Measurements from ENCODE around the gene TMEM141.

Gene TMEM141

GRCh38 chr9:136790640-136791515 lies at the start of gene TMEM141:
Gene TMEM141 (plus strand): TSS chr9:136791344. CDS start chr9:136791371, 27 bp downstream.
- DNase-seq: peak; percentile 99

- no peak for DNase-seq
These were observed 49.1 kb upstream of the TMEM141 start for GRCh38 chr9:136741883-136742571.

DNA sequence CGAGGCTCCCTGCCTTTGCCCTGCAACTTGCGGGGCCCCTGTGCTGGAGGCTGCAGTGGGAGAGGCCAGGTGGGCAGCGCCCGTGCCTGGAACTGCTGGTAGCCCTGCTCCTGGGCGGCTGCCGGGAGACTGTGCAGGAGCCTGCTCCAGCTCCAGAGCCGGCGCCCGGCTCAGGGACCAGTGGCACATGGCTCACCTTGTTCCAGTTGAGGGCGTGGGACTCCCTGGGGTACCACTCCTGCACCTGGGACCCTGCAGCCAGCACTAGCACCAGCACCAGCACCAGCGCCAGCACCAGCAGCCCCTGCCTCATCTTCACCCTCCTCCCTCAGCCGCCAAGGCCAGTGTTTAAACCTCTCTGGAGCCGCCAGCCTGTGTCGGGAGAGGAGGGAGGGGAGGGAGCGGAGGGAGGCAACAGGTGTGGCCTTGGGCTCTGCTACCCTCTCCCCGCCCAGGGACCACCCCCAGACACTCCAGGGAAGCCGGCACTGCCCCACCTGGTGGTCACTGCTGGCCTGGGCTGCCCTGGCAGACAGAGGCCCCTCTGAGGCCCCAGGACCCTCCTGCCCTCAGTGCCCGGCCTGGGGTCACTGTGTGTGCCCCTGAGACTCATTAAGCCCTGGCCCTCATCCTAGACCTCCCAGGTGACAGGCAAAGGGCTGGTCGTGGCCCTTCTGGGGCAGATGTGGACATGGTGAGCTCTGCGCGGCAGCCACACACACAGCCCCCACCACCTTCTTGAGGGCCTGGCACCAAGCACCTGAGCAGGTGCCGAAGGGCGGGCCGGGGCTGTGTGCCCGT lies 48.4 kb upstream of the TMEM141 start, which contains the start of gene LCN10:
LCN10 (minus strand) TSS at position 350 of the 801 bp plus-strand sequence; CDS start at position 313, 37 bp downstream.
- no peak for DNase-seq

GRCh38 chr9:136743639-136744211 lies 47.4 kb upstream of the TMEM141 start:
- DNase-seq: no peak

DNA sequence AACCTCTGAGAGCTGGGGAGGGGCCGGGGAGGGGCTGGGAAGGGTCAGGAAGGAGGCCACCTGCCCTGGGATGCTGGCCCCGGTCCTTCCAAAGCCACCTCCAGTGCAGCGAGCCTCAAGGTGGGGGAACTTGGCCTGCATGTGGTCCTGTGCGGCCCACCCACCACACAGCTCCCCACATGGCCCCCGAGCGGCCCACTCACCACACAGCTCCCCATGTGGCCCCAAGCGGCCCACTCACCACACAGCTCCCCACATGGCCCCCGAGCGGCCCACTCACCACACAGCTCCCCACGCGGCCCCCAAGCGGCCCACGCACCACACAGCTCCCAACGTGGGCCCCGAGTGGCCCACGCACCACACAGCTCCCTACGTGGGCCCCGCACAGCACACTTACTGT lies 46.4 kb upstream of the TMEM141 start:
- no peak for DNase-seq

DNA sequence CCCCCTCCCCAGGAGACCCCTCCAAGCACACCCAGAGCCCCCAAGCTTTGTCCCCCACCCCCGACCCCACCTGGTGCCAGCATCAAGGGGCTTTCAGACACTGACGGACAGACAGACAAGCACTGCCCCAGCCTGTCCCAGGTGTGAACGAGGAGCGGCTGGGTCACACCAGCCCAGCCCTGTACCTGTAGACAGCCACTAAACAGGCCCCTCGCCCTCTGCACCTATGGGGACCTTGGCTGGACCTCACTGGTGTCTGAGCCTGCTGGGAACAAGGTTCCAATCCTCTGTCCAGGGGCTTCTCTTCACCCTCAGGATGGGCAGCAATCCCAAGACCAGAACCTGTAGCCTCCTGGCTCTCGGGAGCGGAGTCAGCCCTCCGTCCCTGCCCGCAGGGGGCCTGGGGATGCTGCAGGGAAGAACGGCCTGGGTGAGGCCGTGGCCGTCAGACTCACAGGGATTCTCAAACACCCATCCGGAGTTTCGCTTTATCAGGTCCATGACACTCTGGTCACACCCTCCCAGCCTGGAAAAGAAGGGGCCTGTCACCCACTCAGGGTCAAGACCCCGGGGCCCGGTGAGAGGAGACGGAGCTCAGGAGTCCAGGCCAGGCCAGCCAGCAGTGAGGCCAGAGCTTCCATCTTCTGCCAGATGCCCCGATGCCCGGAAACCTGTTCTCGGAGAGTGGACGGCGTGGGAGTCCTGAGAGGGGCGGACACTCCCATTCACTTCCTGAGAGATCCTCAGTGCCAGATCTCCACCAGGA lies 45.6 kb upstream of the TMEM141 start:
- DNase-seq: no peak

DNA sequence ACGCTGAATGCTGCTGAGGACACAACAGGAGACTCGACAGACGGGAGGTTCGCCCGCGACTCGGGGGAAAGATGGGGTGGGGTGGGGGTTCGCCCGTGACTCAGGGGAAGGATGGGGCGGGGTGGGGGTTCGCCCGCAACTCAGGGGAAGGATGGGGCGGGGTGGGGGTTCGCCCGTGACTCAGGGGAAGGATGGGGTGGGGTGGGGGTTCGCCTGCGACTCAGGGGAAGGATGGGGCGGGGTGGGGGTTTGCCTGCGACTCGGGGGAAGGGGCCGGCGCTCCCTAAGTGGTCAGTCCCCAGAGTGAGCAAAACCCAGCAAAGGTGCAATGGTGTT lies 45.0 kb upstream of the TMEM141 start:
- no peak for DNase-seq

DNA sequence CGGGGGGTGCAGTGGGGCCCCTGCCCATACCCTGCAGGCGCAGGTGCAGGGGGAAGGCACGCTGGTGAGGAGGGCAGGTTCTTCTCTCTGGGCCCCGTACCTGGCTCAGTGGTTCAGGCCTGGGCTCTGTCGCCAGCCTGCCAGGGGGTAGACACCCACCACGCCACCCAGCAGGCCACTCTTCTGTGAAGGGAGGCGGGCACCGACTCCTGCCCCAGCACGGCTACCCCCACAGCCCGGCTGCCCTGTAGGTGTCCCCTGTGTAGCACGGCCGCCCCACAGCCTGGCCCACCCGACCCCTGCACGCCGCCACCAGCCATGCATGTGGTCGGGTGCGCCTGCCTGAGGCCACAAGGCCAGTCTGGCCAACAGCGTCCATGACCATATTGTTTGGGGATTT lies 44.5 kb upstream of the TMEM141 start:
- no peak for DNase-seq

- no peak for DNase-seq
These were observed 43.7 kb upstream of the TMEM141 start for GRCh38 chr9:136747161-136748060.

GRCh38 chr9:136748201-136748600 lies 42.9 kb upstream of the TMEM141 start, which contains the start of gene LCN6:
Gene LCN6 (minus strand): TSS chr9:136748525. CDS start chr9:136748483, 42 bp downstream.
- DNase-seq: no peak

GRCh38 chr9:136748666-136749611 lies 42.2 kb upstream of the TMEM141 start:
- DNase-seq: no peak

- DNase-seq: no peak
These were observed 40.6 kb upstream of the TMEM141 start for GRCh38 chr9:136750526-136750925.

DNA sequence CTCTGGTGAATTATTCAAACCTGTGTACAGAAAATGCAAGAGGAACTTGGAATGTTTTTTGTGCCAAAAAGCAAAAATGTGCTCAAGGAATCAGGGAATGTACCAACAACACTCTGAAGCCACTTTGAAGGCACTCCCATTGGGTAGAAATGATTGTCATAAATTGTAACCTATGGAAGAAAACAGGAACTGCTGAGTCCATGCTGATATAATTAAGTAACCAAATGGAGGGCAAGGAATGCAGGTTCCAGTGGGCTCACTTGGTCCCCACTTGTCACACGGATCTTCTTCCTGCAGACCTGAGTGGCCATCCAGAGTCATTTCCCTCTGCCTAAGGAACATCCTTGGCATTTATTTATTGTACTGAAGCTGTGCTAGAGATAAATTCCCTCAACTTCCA lies 39.9 kb upstream of the TMEM141 start:
- DNase-seq: no peak

DNA sequence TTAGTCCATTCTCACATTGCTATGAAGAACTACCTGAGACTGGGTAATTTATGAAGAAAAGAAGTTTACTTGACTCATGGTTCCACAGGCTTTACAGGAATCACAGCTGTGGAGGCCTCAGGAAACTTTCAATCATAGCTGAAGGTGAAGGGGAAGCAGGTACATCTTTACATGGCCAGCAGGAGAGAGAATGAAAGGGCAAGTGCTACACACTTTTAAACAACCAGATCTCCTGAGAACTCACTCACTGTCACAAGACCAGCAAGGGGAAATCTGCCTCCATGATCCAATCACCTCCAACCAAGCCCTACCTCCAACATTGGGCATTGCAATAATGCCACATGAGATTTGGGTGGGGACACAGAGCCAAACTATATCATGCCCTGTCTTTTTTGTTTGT lies 39.3 kb upstream of the TMEM141 start:
- DNase-seq: no peak

DNA sequence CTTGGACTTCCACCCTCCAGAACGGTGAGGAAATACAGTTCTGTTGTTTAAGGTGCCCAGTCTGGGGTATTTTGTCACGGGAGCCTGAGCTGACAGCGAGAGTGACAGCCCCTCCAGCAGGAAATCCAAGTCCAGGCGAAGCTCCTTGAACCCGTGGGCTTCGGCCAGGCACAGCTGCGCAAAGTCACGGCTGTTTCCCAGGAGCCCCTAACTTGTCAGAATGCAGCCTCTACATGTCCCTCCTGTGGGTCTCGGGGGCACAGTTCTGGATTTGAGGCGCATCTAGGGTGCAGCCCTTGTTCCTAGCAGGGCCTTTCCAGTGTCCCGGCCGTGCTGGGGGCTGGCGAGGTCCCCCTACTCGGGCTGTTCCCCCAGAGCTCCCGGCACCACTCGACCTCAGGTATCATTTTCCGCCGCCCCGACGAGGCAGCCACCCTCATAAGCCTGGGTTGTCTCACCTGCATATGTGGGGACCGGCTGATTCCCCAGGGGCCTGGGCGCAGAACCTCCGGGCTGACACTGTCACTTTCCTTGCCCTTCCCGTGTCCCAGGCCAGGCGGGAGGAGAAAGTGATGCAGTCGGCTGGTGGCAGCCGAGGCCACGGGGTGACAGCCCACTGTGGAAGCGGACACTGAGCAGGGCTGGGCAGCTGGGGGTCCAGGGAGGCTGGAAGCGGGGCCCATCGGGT lies 37.6 kb upstream of the TMEM141 start:
- DNase-seq: no peak

DNA sequence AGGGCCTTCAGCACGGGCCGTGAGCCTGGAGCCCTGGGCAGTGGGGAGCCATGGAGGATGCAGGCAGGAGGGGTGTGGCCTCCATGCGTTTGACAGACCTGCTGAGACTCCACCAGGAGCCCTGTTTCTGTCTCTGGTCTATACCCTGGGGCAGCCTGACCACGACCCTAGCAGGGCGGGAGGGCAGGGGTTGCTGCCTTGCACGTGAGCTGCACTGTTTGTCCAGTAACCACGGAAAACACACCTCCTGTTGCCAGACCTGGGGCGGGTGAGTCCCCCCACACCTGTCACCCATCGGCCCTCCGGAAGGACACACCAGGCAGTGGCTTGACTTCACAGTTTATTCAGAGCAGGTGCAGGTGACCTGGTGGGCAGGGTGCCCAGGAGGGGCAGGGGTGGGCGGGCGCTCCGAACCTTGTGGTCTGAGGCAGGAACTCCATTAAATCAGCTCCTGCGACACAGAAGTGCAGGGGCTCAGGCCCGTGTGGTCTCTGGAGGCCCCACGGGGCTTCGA lies 37.0 kb upstream of the TMEM141 start:
- no peak for DNase-seq

DNA sequence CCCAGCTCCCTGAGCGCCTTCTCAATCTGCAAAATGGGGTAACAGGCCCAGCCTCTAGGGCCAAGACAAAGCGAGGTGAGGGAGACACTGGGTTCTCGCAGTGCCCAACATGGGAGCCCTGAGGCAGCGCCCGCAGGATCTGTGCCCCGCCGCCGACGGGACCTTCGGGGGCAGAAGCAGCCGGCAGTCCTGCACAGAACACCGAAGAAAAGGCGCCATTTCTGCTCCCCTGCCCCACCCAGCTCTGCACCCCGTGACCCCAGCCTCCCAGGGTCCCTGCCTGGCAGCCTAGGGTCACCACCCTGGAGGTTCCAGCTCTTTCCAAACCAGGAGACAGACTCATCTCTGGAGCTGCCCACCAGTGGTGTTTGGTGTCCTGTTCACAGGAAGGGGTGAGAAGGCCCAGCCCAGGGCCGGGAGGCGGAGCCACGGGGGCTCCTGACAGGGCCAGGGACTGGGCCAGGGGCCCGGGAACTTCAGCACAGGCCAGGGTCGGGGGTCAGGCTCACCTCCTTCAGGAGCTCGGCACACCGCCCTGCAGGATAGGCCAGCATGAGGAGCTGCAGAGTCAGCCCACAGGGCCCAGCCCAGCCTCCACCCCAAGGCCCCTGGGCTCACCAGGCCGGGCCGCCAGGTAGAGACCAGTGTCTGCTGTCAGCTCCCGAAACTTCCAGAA lies 36.4 kb upstream of the TMEM141 start:
- no peak for DNase-seq

All from NCI-H1048 (cell line).